Adrenal gland (tissue), 12 donors: ENCODE results near the gene TACC2. TPM values are rescaled to one million over a fixed set of nuclear protein-coding genes. Genes with fewer than 3 reads are reported as not detected.
"Not testable (repeated sequence)": the region's sequence is repeated elsewhere in the genome, so short reads cannot be mapped to it uniquely, and the experiment has no call there.

Experiments
- DNase-seq, 7 donors: peaks; one replicate each; pipeline ENCODE4 v3.0.0-alpha.2; 2019 to 2020
- H3K27ac ChIP-seq, 5 donors: fragments of 200-600 bp; sonication (generic) in 4 of 5; 1 replicate in 3 of 5; 2 replicates in 2 of 5; pipeline versions ENCODE4 v1.5.1 to v1.8.0; 2016 to 2020; ENCODE audit warnings: mild to moderate bottlenecking in 1 of 5
- H3K27me3 ChIP-seq: fragments of 200-600 bp; 2 replicates; pipeline ENCODE4 v1.8.0; 2021
- H3K36me3 ChIP-seq, 2 donors: fragments of 200-600 bp; replicated peaks in 1 of 2; 1 replicate in 1 of 2; 2 replicates in 1 of 2; pipeline versions ENCODE4 v1.5.1 to v1.8.0; 2018 to 2022
- H3K4me1 ChIP-seq, 2 donors: fragments of 200-600 bp; replicated peaks in 1 of 2; 1 replicate in 1 of 2; 2 replicates in 1 of 2; pipeline versions ENCODE4 v1.5.1 to v1.8.0; 2018 to 2021
- H3K4me3 ChIP-seq, 4 donors: fragments of 200-600 bp; sonication (generic) in 3 of 4; one replicate each; pipeline ENCODE4 v1.5.1; 2016 to 2018
- H3K9me3 ChIP-seq, 3 donors: fragments of 200-600 bp; sonication (generic) in 1 of 3; replicated peaks in 1 of 3; 1 replicate in 2 of 3; 2 replicates in 1 of 3; pipeline versions ENCODE4 v1.5.1 to v1.8.0; 2016 to 2021
- CTCF ChIP-seq, 6 experiments: fragments of 450-650 bp in 4 of 6; fragments of 200-600 bp in 2 of 6; sonication (generic) in 1 of 6; IDR thresholded peaks; 1 replicate in 5 of 6; 2 replicates in 1 of 6; pipeline versions ENCODE4 v1.5.1 to v1.8.0; 2016 to 2021; ENCODE audit warnings: antibody characterized with exemption in 6 of 6, mild to moderate bottlenecking in 2 of 6, moderate library complexity in 1 of 6
- POLR2A ChIP-seq, 2 donors: fragments of 450-650 bp; IDR thresholded peaks; one replicate each; pipeline ENCODE4 v1.6.1; 2017; ENCODE audit warnings: antibody characterized with exemption in 2 of 2, mild to moderate bottlenecking in 2 of 2, moderate library complexity in 1 of 2
- WGBS, 4 donors: extraction: QIAGEN DNeasy Blood & Tissue Kit in 2 of 4; methylation state at CpG; one replicate each; pipeline versions ENCODE4 v1.1.5 to v1.1.7; 2013 to 2017; 5-methylcytosine and 5-hydroxymethylcytosine counted together
- intact Hi-C, 2 donors: fragments of 100-400 bp; cut with DNase I; formaldehyde crosslinking; loops; one replicate each; pipeline versions ENCODE4 v1.14.1 to v1.15.0; 2022 to 2023
- polyA plus RNA-seq, 3 donors: library from polyadenylated mRNA; stranded (reverse); fragments of 200-250 nt in 2 of 3; fragments of 350-450 nt in 1 of 3; fragmentation: Illumina TruSeq in 1 of 3; extraction: RNeasy Lipid Tissue Mini Kit (QIAGEN cat#74804) in 1 of 3; gene quantifications; one replicate each; pipeline ENCODE4 v1.2.3, GENCODE V29; 2013 to 2014
- total RNA-seq, 9 donors: library from RNA; depleted of rRNA in 4 of 9; stranded (reverse); fragments of >200 nt in 4 of 9; fragments of 120-200 nt in 1 of 9; fragmentation: NEBNext Ultra II Directional in 1 of 9; extraction: Animal tissue kit (Norgen Biotek cat#: 25700) in 1 of 9; gene quantifications; one replicate each; pipeline versions ENCODE4 v1.1.0 to v1.2.4, GENCODE V29; 2013 to 2023
- donor health status: healthy with polysubstance abuse.
- donor health status: Bipolar disorder and iron deficiency.
- donor health status: DM: yes; HTN: yes; CAD: no.
- donor health status: DM: no; HTN: no; CAD: no.
- donor health status: DM: no; HTN: no; CAD: no.
- donor health status: DM: yes; HTN: yes; CAD: no.

Gene TACC2
- total and polyA plus RNA-seq, 12 donors = 11.3 to 45.7 (median 26.3) TPM

GRCh38 chr10:122201401-122201800, 212.4 kb downstream of the TACC2 start:
- DNase-seq = no peak
- no peak overlapping the region for H3K27ac ChIP-seq
- no peaks in the 10 kb centered on the region for H3K4me1 ChIP-seq
- no peaks in the 10 kb centered on the region for H3K9me3 ChIP-seq
- H3K27me3 ChIP-seq = no peaks in the 10 kb centered on the region
- WGBS, 4 donors = 90 to 95% (median 91%) methylated on average over 5 to 9 of the region's 9 CpGs
- intact Hi-C loops = no loop called here
- no peak for TF ChIP-seq CTCF (IDR thresholded peaks at IDR 0.05)
- no peak for TF ChIP-seq POLR2A (IDR thresholded peaks at IDR 0.05)
- H3K36me3 ChIP-seq = no peaks in the 10 kb centered on the region
- H3K4me3 ChIP-seq = no peak overlapping the region

GRCh38 chr10:122203180-122203579, 214.2 kb downstream of the TACC2 start:
- WGBS, 4 donors = 91 to 100% (median 95%) methylated on average over 3 to 28 of the region's 33 CpGs

GRCh38 chr10:122204691-122205489, 215.9 kb downstream of the TACC2 start:
- H3K36me3 ChIP-seq = no peaks in the 10 kb centered on the region
- peak in 1 of 7 donors; percentile 6 for DNase-seq
- H3K9me3 ChIP-seq = no peaks in the 10 kb centered on the region
- no peaks in the 10 kb centered on the region for H3K27me3 ChIP-seq
- no peak overlapping the region for H3K27ac ChIP-seq
- no peak for TF ChIP-seq POLR2A (IDR thresholded peaks at IDR 0.05)
- TF ChIP-seq CTCF (IDR thresholded peaks at IDR 0.05) = no peak
- intact Hi-C loops = no loop called here
- WGBS, 4 donors = 81 to 85% (median 84%) methylated on average over 14 to 15 of the region's 15 CpGs
- H3K4me3 ChIP-seq = no peak overlapping the region
- H3K4me1 ChIP-seq = no peaks in the 10 kb centered on the region

More at GRCh38 chr10:122203180-122203579, 214.2 kb downstream of the TACC2 start:
- H3K4me1 ChIP-seq, H3K27ac ChIP-seq, H3K4me3 ChIP-seq, H3K9me3 ChIP-seq, H3K36me3 ChIP-seq, H3K27me3 ChIP-seq, DNase-seq, intact Hi-C loops: not testable (repeated sequence)

GRCh38 chr10:122206471-122207065, 217.6 kb downstream of the TACC2 start:
- Histone ChIP-seq H3K36me3 (no peaks in the 10 kb centered on the region), H3K4me1 (no peaks in the 10 kb centered on the region), H3K27me3 (no peaks in the 10 kb centered on the region), H3K9me3 (no peaks in the 10 kb centered on the region), H3K4me3 (no peak overlapping the region), H3K27ac (no peak overlapping the region)
- intact Hi-C loops = no loop called here
- WGBS, 4 donors = 92 to 98% (median 98%) methylated on average over 5 to 6 of the region's 6 CpGs
- TF ChIP-seq POLR2A (IDR thresholded peaks at IDR 0.05) = no peak
- TF ChIP-seq CTCF (IDR thresholded peaks at IDR 0.05) = no peak
- DNase-seq = no peak
